ENCODE results near the gene THSD7B. TPM values are rescaled to one million over a fixed set of nuclear protein-coding genes. Genes with fewer than 3 reads are reported as not detected.

The THSD7B gene
- total RNA-seq, 1 donor from 2014 or later, result not detected

- Mint-ChIP-seq H3K36me3 (ENCODE audit: low read depth) (no peaks in the 10 kb centered on the region), H3K27me3 (ENCODE audit: low read depth) (peaks cover 3% of the 10 kb centered on the region), H3K4me1 (ENCODE audit: low read depth) (peaks cover 8% of the 10 kb centered on the region), H3K9me3 (no peaks in the 10 kb centered on the region), H3K27ac (no peak overlapping the region), H3K4me3 (ENCODE audit: low read depth) (no peak overlapping the region)
- DNase-seq (ENCODE audit: low spot score), result no peak
- intact Hi-C loops (cut with micrococcal nuclease), result no loop called here
Observed at GRCh38 chr2:136844546-136844945, 79.2 kb downstream of the THSD7B start.

- DNase-seq (ENCODE audit: low spot score), result no peak
- no peaks in the 10 kb centered on the region for H3K36me3 Mint-ChIP-seq (ENCODE audit: low read depth)
- H3K4me3 Mint-ChIP-seq (ENCODE audit: low read depth), result no peak overlapping the region
- intact Hi-C loops (cut with micrococcal nuclease), result no loop called here
- H3K27ac Mint-ChIP-seq, result no peak overlapping the region
- H3K4me1 Mint-ChIP-seq (ENCODE audit: low read depth), result no peaks in the 10 kb centered on the region
- no peaks in the 10 kb centered on the region for H3K9me3 Mint-ChIP-seq
- H3K27me3 Mint-ChIP-seq (ENCODE audit: low read depth), result no peaks in the 10 kb centered on the region
Observed at GRCh38 chr2:136858656-136859055, 93.3 kb downstream of the THSD7B start.

- Mint-ChIP-seq H3K36me3 (ENCODE audit: low read depth) (no peaks in the 10 kb centered on the region), H3K4me1 (ENCODE audit: low read depth) (no peaks in the 10 kb centered on the region), H3K27ac (no peak overlapping the region), H3K4me3 (ENCODE audit: low read depth) (no peak overlapping the region), H3K9me3 (no peaks in the 10 kb centered on the region), H3K27me3 (ENCODE audit: low read depth) (no peaks in the 10 kb centered on the region)
- no peak for DNase-seq (ENCODE audit: low spot score)
- intact Hi-C loops (cut with micrococcal nuclease), result no loop called here
Observed at GRCh38 chr2:136860443-136860958, 95.2 kb downstream of the THSD7B start.

GRCh38 chr2:136863468-136863867 lies 98.1 kb downstream of the THSD7B start:
- intact Hi-C loops (cut with micrococcal nuclease), result no loop called here
- Mint-ChIP-seq H3K27me3 (ENCODE audit: low read depth) (no peaks in the 10 kb centered on the region), H3K4me3 (ENCODE audit: low read depth) (no peak overlapping the region), H3K9me3 (no peaks in the 10 kb centered on the region), H3K36me3 (ENCODE audit: low read depth) (no peaks in the 10 kb centered on the region), H3K4me1 (ENCODE audit: low read depth) (no peaks in the 10 kb centered on the region), H3K27ac (no peak overlapping the region)
- DNase-seq (ENCODE audit: low spot score), result no peak

GRCh38 chr2:136863874-136864273 lies 98.5 kb downstream of the THSD7B start:
- no peak for DNase-seq (ENCODE audit: low spot score)
- Mint-ChIP-seq H3K36me3 (ENCODE audit: low read depth) (no peaks in the 10 kb centered on the region), H3K27ac (no peak overlapping the region), H3K27me3 (ENCODE audit: low read depth) (no peaks in the 10 kb centered on the region), H3K9me3 (no peaks in the 10 kb centered on the region), H3K4me1 (ENCODE audit: low read depth) (no peaks in the 10 kb centered on the region), H3K4me3 (ENCODE audit: low read depth) (no peak overlapping the region)
- intact Hi-C loops (cut with micrococcal nuclease), result no loop called here

- intact Hi-C loops (cut with micrococcal nuclease), result no loop called here
- no peak overlapping the region for H3K4me3 Mint-ChIP-seq (ENCODE audit: low read depth)
- H3K36me3 Mint-ChIP-seq (ENCODE audit: low read depth), result no peaks in the 10 kb centered on the region
- DNase-seq (ENCODE audit: low spot score), result no peak
- no peaks in the 10 kb centered on the region for H3K4me1 Mint-ChIP-seq (ENCODE audit: low read depth)
- H3K27ac Mint-ChIP-seq, result no peak overlapping the region
- H3K27me3 Mint-ChIP-seq (ENCODE audit: low read depth), result no peaks in the 10 kb centered on the region
- no peaks in the 10 kb centered on the region for H3K9me3 Mint-ChIP-seq
Observed at GRCh38 chr2:136871424-136871823, 106.1 kb downstream of the THSD7B start.

GRCh38 chr2:136874258-136874657 lies 108.9 kb downstream of the THSD7B start:
- no peak for DNase-seq (ENCODE audit: low spot score)
- no peaks in the 10 kb centered on the region for H3K4me1 Mint-ChIP-seq (ENCODE audit: low read depth)
- no peaks in the 10 kb centered on the region for H3K36me3 Mint-ChIP-seq (ENCODE audit: low read depth)
- no peaks in the 10 kb centered on the region for H3K9me3 Mint-ChIP-seq
- intact Hi-C loops (cut with micrococcal nuclease), result no loop called here
- H3K4me3 Mint-ChIP-seq (ENCODE audit: low read depth), result no peak overlapping the region
- H3K27ac Mint-ChIP-seq, result no peak overlapping the region
- no peaks in the 10 kb centered on the region for H3K27me3 Mint-ChIP-seq (ENCODE audit: low read depth)

GRCh38 chr2:136891100-136891499 lies 125.8 kb downstream of the THSD7B start:
- H3K4me1 Mint-ChIP-seq (ENCODE audit: low read depth), result no peaks in the 10 kb centered on the region
- H3K27ac Mint-ChIP-seq, result no peak overlapping the region
- no peak overlapping the region for H3K4me3 Mint-ChIP-seq (ENCODE audit: low read depth)
- DNase-seq (ENCODE audit: low spot score), result no peak
- no peaks in the 10 kb centered on the region for H3K9me3 Mint-ChIP-seq
- no peaks in the 10 kb centered on the region for H3K36me3 Mint-ChIP-seq (ENCODE audit: low read depth)
- intact Hi-C loops (cut with micrococcal nuclease), result no loop called here
- no peaks in the 10 kb centered on the region for H3K27me3 Mint-ChIP-seq (ENCODE audit: low read depth)

GRCh38 chr2:136894007-136894634 lies 128.8 kb downstream of the THSD7B start:
- no peak overlapping the region for H3K4me3 Mint-ChIP-seq (ENCODE audit: low read depth)

GRCh38 chr2:136901732-136902131 lies 136.4 kb downstream of the THSD7B start:
- DNase-seq (ENCODE audit: low spot score), result no peak
- H3K27ac Mint-ChIP-seq, result no peak overlapping the region
- no peaks in the 10 kb centered on the region for H3K27me3 Mint-ChIP-seq (ENCODE audit: low read depth)
- no peaks in the 10 kb centered on the region for H3K9me3 Mint-ChIP-seq
- H3K4me3 Mint-ChIP-seq (ENCODE audit: low read depth), result no peak overlapping the region
- no peaks in the 10 kb centered on the region for H3K36me3 Mint-ChIP-seq (ENCODE audit: low read depth)
- no peaks in the 10 kb centered on the region for H3K4me1 Mint-ChIP-seq (ENCODE audit: low read depth)
- intact Hi-C loops (cut with micrococcal nuclease), result no loop called here

More at GRCh38 chr2:136894007-136894634, 128.8 kb downstream of the THSD7B start:
- H3K27ac Mint-ChIP-seq, result no peak overlapping the region
- intact Hi-C loops (cut with micrococcal nuclease), result no loop called here
- no peaks in the 10 kb centered on the region for H3K9me3 Mint-ChIP-seq
- no peaks in the 10 kb centered on the region for H3K4me1 Mint-ChIP-seq (ENCODE audit: low read depth)
- no peaks in the 10 kb centered on the region for H3K36me3 Mint-ChIP-seq (ENCODE audit: low read depth)
- H3K27me3 Mint-ChIP-seq (ENCODE audit: low read depth), result no peaks in the 10 kb centered on the region
- DNase-seq (ENCODE audit: low spot score), result no peak

GRCh38 chr2:136905779-136906178 lies 140.4 kb downstream of the THSD7B start:
- no peak for DNase-seq (ENCODE audit: low spot score)
- Mint-ChIP-seq H3K27me3 (ENCODE audit: low read depth) (no peaks in the 10 kb centered on the region), H3K9me3 (no peaks in the 10 kb centered on the region), H3K4me3 (ENCODE audit: low read depth) (no peak overlapping the region), H3K27ac (no peak overlapping the region), H3K4me1 (ENCODE audit: low read depth) (no peaks in the 10 kb centered on the region), H3K36me3 (ENCODE audit: low read depth) (no peaks in the 10 kb centered on the region)
- intact Hi-C loops (cut with micrococcal nuclease), result no loop called here

- intact Hi-C loops (cut with micrococcal nuclease), result no loop called here
- no peak for DNase-seq (ENCODE audit: low spot score)
- no peak overlapping the region for H3K4me3 Mint-ChIP-seq (ENCODE audit: low read depth)
- H3K9me3 Mint-ChIP-seq, result no peaks in the 10 kb centered on the region
- no peaks in the 10 kb centered on the region for H3K4me1 Mint-ChIP-seq (ENCODE audit: low read depth)
- no peaks in the 10 kb centered on the region for H3K36me3 Mint-ChIP-seq (ENCODE audit: low read depth)
- H3K27ac Mint-ChIP-seq, result no peak overlapping the region
- H3K27me3 Mint-ChIP-seq (ENCODE audit: low read depth), result no peaks in the 10 kb centered on the region
Observed at GRCh38 chr2:136909777-136910176, 144.4 kb downstream of the THSD7B start.

GRCh38 chr2:136916131-136916530 lies 150.8 kb downstream of the THSD7B start:
- Mint-ChIP-seq H3K27me3 (ENCODE audit: low read depth) (no peaks in the 10 kb centered on the region), H3K36me3 (ENCODE audit: low read depth) (no peaks in the 10 kb centered on the region), H3K4me3 (ENCODE audit: low read depth) (no peak overlapping the region), H3K4me1 (ENCODE audit: low read depth) (no peaks in the 10 kb centered on the region), H3K9me3 (no peaks in the 10 kb centered on the region), H3K27ac (no peak overlapping the region)
- intact Hi-C loops (cut with micrococcal nuclease), result no loop called here
- DNase-seq (ENCODE audit: low spot score), result no peak
